Measurements from ENCODE around the gene KCNK16. TPM values are rescaled to one million over a fixed set of nuclear protein-coding genes. Genes with fewer than 3 reads are reported as not detected.

The KCNK16 gene
- total and polyA plus RNA-seq, 4 donors = not detected

DNA sequence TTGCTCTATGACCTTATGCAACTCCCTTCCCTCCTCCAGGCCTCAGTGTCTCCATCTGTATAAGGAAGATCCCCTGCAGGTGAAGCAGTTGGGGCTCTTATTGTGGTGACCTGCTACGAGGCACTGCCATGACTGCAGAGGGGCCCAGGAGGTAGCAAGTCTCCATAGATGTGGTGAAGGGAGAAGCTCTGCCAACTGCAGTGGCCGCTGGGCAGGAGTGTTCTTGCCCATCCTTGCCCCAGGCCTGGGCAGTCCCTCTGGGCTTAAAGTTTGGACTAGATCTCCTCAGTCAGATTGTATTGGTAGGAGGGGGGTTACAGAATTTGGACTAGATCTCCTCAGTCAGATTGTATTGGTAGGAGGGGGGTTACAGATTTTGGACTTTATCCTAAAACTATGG lies 20.5 kb downstream of the KCNK16 start:
- Histone ChIP-seq H3K4me1 (ENCODE audit: control insufficient read depth in 5 of 5, insufficient read depth in 5 of 5, low read length in 5 of 5) (peaks cover 0 to 8% (median 1%) of the 10 kb centered on the region in 5 donors), H3K4me3 (no peak overlapping the region), H3K9me3 (ENCODE audit: control insufficient read depth in 4 of 4, insufficient read depth in 3 of 4, low read length in 3 of 4) (peaks cover 0 to 2% (median 0%) of the 10 kb centered on the region in 4 donors), H3K27me3 (ENCODE audit: control insufficient read depth in 3 of 3, insufficient read depth in 3 of 3, low read length in 2 of 3) (no peaks in the 10 kb centered on the region), H3K36me3 (ENCODE audit: control insufficient read depth in 4 of 4, insufficient read depth in 4 of 4, low read length in 4 of 4) (no peaks in the 10 kb centered on the region), H3K27ac (ENCODE audit: low read depth in 1 of 2, low read length in 1 of 2) (no peak overlapping the region), H3K9ac (ENCODE audit: insufficient read depth in 1 of 2, low read length in 2 of 2) (no peak overlapping the region)
- DNase-seq (no peak), ATAC-seq (ENCODE audit: insufficient read depth, low FRiP score) (no peak)
- TF ChIP-seq, protein P1, sequence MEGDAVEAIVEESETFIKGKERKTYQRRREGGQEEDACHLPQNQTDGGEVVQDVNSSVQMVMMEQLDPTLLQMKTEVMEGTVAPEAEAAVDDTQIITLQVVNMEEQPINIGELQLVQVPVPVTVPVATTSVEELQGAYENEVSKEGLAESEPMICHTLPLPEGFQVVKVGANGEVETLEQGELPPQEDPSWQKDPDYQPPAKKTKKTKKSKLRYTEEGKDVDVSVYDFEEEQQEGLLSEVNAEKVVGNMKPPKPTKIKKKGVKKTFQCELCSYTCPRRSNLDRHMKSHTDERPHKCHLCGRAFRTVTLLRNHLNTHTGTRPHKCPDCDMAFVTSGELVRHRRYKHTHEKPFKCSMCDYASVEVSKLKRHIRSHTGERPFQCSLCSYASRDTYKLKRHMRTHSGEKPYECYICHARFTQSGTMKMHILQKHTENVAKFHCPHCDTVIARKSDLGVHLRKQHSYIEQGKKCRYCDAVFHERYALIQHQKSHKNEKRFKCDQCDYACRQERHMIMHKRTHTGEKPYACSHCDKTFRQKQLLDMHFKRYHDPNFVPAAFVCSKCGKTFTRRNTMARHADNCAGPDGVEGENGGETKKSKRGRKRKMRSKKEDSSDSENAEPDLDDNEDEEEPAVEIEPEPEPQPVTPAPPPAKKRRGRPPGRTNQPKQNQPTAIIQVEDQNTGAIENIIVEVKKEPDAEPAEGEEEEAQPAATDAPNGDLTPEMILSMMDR (IDR thresholded peaks at IDR 0.05; ENCODE audit: control extremely low read depth, extremely low read depth) = no peak
- 92 to 97% methylated on average over 2 of the region's 2 CpGs for WGBS, 2 donors

DNA sequence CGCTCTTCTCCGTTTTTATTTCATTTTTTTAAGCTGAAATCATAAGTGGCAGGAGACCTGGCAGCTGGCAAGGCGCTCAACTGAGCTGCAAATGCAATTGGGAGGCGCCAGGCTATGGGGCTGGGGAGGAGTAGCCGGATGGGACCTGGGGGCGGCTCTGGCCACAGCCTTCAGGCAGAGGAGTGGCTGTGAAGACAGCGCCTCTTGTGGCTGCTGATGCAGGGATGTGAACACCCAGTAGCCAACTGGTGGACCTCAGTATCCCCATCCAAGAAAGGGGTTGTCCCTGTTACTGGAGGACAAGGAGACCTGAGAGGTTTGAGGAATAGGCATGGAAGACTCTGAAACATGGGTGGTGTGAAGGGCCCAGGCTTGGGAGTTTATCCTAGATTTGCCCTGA lies 20.9 kb downstream of the KCNK16 start:
- WGBS, 2 donors = 78 to 79% methylated on average over 7 of the region's 7 CpGs
- H3K4me1 ChIP-seq (ENCODE audit: control insufficient read depth in 5 of 5, insufficient read depth in 5 of 5, low read length in 5 of 5) = peaks cover 0 to 12% (median 2%) of the 10 kb centered on the region in 5 donors

DNA sequence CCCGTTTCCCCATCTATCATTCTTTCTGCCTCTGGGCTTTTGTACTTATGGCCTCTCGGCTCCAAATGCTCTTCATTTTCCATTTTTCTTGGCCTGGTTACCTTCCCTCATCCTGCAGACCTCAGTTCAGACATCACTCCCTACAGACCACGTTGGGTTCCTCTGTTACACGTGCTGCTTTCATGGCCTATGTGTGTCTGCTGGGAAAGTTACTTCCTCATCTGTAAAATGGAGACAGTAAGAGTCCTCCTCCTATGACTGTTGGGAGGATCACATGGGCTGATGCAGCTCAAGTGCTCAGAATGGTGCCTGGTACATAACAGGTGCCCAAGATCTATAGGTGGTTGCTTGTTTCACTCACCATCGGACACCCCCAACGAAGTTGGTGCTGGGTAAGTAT lies 21.8 kb downstream of the KCNK16 start:
- Histone ChIP-seq H3K36me3 (ENCODE audit: control insufficient read depth in 4 of 4, insufficient read depth in 4 of 4, low read length in 4 of 4) (no peaks in the 10 kb centered on the region), H3K9ac (ENCODE audit: insufficient read depth in 1 of 2, low read length in 2 of 2) (no peak overlapping the region), H3K27me3 (ENCODE audit: control insufficient read depth in 3 of 3, insufficient read depth in 3 of 3, low read length in 2 of 3) (no peaks in the 10 kb centered on the region), H3K27ac (ENCODE audit: low read depth in 1 of 2, low read length in 1 of 2) (no peak overlapping the region), H3K4me1 (ENCODE audit: control insufficient read depth in 5 of 5, insufficient read depth in 5 of 5, low read length in 5 of 5) (peaks cover 0 to 21% (median 2%) of the 10 kb centered on the region in 5 donors), H3K4me3 (no peak overlapping the region), H3K9me3 (ENCODE audit: control insufficient read depth in 4 of 4, insufficient read depth in 3 of 4, low read length in 3 of 4) (peaks cover 0 to 2% (median 0%) of the 10 kb centered on the region in 4 donors)
- 75 to 82% methylated on average over 6 of the region's 6 CpGs for WGBS, 2 donors
- DNase-seq = no peak
- ATAC-seq (ENCODE audit: insufficient read depth, low FRiP score) = no peak
- TF ChIP-seq, protein P1 (IDR thresholded peaks at IDR 0.05; ENCODE audit: control extremely low read depth, extremely low read depth) = no peak

More for the DNA sequence above, 20.9 kb downstream of the KCNK16 start:
- DNase-seq (no peak), ATAC-seq (ENCODE audit: insufficient read depth, low FRiP score) (no peak)
- Histone ChIP-seq H3K9ac (ENCODE audit: insufficient read depth in 1 of 2, low read length in 2 of 2) (no peak overlapping the region), H3K4me3 (no peak overlapping the region), H3K9me3 (ENCODE audit: control insufficient read depth in 4 of 4, insufficient read depth in 3 of 4, low read length in 3 of 4) (peaks cover 0 to 2% (median 0%) of the 10 kb centered on the region in 4 donors), H3K27ac (ENCODE audit: low read depth in 1 of 2, low read length in 1 of 2) (no peak overlapping the region), H3K36me3 (ENCODE audit: control insufficient read depth in 4 of 4, insufficient read depth in 4 of 4, low read length in 4 of 4) (no peaks in the 10 kb centered on the region), H3K27me3 (ENCODE audit: control insufficient read depth in 3 of 3, insufficient read depth in 3 of 3, low read length in 2 of 3) (no peaks in the 10 kb centered on the region)
- TF ChIP-seq, protein P1 (IDR thresholded peaks at IDR 0.05; ENCODE audit: control extremely low read depth, extremely low read depth) = no peak

DNA sequence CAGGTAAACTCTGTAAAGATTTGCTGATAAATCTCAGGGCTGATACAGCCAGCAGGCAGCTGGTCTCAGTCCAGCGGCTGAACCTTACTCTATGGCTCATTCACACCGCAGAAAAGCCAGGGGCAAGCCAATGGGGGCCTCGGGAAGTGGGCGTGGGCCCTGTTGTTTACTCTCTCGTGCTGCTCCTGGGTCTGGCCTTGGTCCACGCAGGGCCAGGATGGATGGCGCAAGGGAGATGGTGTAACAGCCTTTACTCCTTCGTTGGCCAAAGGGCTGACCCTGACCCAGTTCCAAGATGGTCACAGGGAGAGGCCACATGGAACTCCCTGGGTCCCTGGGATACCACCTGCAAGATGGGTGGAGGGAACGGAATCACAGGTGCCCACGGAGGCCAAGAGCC lies 24.4 kb downstream of the KCNK16 start:
- H3K27ac ChIP-seq (ENCODE audit: low read depth in 1 of 2, low read length in 1 of 2) = no peak overlapping the region
- DNase-seq (no peak), ATAC-seq (ENCODE audit: insufficient read depth, low FRiP score) (no peak)
- H3K9me3 ChIP-seq (ENCODE audit: control insufficient read depth in 4 of 4, insufficient read depth in 3 of 4, low read length in 3 of 4) = no peaks in the 10 kb centered on the region
- no peak overlapping the region for H3K4me3 ChIP-seq
- no peak overlapping the region for H3K9ac ChIP-seq (ENCODE audit: insufficient read depth in 1 of 2, low read length in 2 of 2)
- TF ChIP-seq, protein P1 (IDR thresholded peaks at IDR 0.05; ENCODE audit: control extremely low read depth, extremely low read depth) = no peak
- H3K36me3 ChIP-seq (ENCODE audit: control insufficient read depth in 4 of 4, insufficient read depth in 4 of 4, low read length in 4 of 4) = no peaks in the 10 kb centered on the region
- peaks cover 0 to 22% (median 2%) of the 10 kb centered on the region in 5 donors for H3K4me1 ChIP-seq (ENCODE audit: control insufficient read depth in 5 of 5, insufficient read depth in 5 of 5, low read length in 5 of 5)
- 54 to 62% methylated on average over 10 of the region's 10 CpGs for WGBS, 2 donors
- H3K27me3 ChIP-seq (ENCODE audit: control insufficient read depth in 3 of 3, insufficient read depth in 3 of 3, low read length in 2 of 3) = no peaks in the 10 kb centered on the region

Measured in lung (tissue), 12 donors.